CD4-positive, alpha-beta T cell (primary cell): Measurements from ENCODE around the gene RORC. TPM values are rescaled to one million over a fixed set of nuclear protein-coding genes. Genes with fewer than 3 reads are reported as not detected.

Experiments used
- ATAC-seq: fragments of 200-7000 bp; cut with Tn5 transposase; one replicate; pipeline ENCODE4 v1.10.0; 2022; ENCODE audit warnings: mild to moderate bottlenecking; ENCODE audit not compliant: poor library complexity
- CTCF ChIA-PET: fragments of 350-600 bp; sonication (Branson Sonifier 250); formaldehyde crosslinking; loops from one replicate; lab custom pipeline; 2021; ENCODE audit warnings: antibody characterized with exemption, inconsistent platforms; lab: Charles Lee
- POLR2A ChIA-PET: fragments of 350-600 bp; sonication (Branson Sonifier 250); formaldehyde crosslinking; loops from one replicate; lab custom pipeline; 2021; ENCODE audit warnings: antibody characterized with exemption, inconsistent platforms; lab: Charles Lee
- DNase-seq, 14 experiments: peaks; one replicate each; pipeline ENCODE4 v3.0.0-alpha.2; 2013 to 2020; ENCODE audit warnings: mixed read lengths in 2 of 14
- H3K27ac ChIP-seq, 2 donors: one replicate each; pipeline versions ENCODE4 v1.5.1 to v1.7.0; 2013; ENCODE audit warnings: low read length in 2 of 2, low read depth in 1 of 2, mild to moderate bottlenecking in 1 of 2
- H3K27me3 ChIP-seq, 2 experiments: 1 replicate in 1 of 2; 2 replicates in 1 of 2; pipeline versions ENCODE4 v1.6.1 to v1.7.0; 2013; ENCODE audit warnings: low read length in 2 of 2, control low read depth in 1 of 2, mild to moderate bottlenecking in 1 of 2, moderate library complexity in 1 of 2; ENCODE audit not compliant: insufficient read depth in 2 of 2, control insufficient read depth in 1 of 2
- H3K36me3 ChIP-seq: one replicate; pipeline ENCODE4 v1.6.1; 2013; ENCODE audit warnings: low read length, control low read depth; ENCODE audit not compliant: insufficient read depth
- H3K4me1 ChIP-seq: one replicate; pipeline ENCODE4 v1.6.1; 2013; ENCODE audit warnings: low read length, control low read depth; ENCODE audit not compliant: insufficient read depth
- H3K4me3 ChIP-seq: one replicate; pipeline ENCODE4 v1.5.1; 2013; ENCODE audit warnings: mild to moderate bottlenecking, low read length, moderate library complexity
- H3K9me3 ChIP-seq, 2 experiments: 1 replicate in 1 of 2; 2 replicates in 1 of 2; pipeline versions ENCODE4 v1.6.1 to v1.7.0; 2013; ENCODE audit warnings: low read length in 2 of 2, mild to moderate bottlenecking in 2 of 2, control low read depth in 1 of 2, moderate library complexity in 1 of 2; ENCODE audit not compliant: control insufficient read depth in 1 of 2, insufficient read depth in 1 of 2
- H3K27ac Mint-ChIP-seq: one replicate; pipeline ENCODE4 v1.8.0; 2020; ENCODE audit warnings: mixed read lengths
- H3K27me3 Mint-ChIP-seq: one replicate; pipeline ENCODE4 v1.8.0; 2021; ENCODE audit warnings: mixed read lengths
- H3K36me3 Mint-ChIP-seq: one replicate; pipeline ENCODE4 v1.8.0; 2021; ENCODE audit warnings: low read depth, mixed read lengths
- H3K4me1 Mint-ChIP-seq: one replicate; pipeline ENCODE4 v1.8.0; 2021; ENCODE audit warnings: low read depth, mixed read lengths
- H3K4me3 Mint-ChIP-seq: one replicate; pipeline ENCODE4 v1.8.0; 2020; ENCODE audit warnings: mild to moderate bottlenecking, mixed read lengths
- H3K9me3 Mint-ChIP-seq: one replicate; pipeline ENCODE4 v1.8.0; 2020; ENCODE audit warnings: mixed read lengths
- CTCF ChIP-seq: fragments of 200-600 bp; IDR thresholded peaks from one replicate; pipeline ENCODE4 v1.8.0; 2022; ENCODE audit warnings: antibody characterized with exemption, mild to moderate bottlenecking
- intact Hi-C, 2 experiments: fragments of 100-400 bp; cut with DNase I in 1 of 2; cut with micrococcal nuclease in 1 of 2; formaldehyde crosslinking; loops; one replicate each; pipeline versions ENCODE4 v1.15.1 to v1.9.0; 2023 to 2025; cut with DNase I, micrococcal nuclease
- total RNA-seq, 174 experiments: library from RNA in 2 of 174; stranded (reverse) in 2 of 174; gene quantifications; one replicate each; pipeline ENCODE4 v1.2.3 and lab custom pipeline; 2021 to 2026

The RORC gene
- total RNA-seq, 2 experiments from 2014 or later = 3.6 to 3.7 TPM

DNA sequence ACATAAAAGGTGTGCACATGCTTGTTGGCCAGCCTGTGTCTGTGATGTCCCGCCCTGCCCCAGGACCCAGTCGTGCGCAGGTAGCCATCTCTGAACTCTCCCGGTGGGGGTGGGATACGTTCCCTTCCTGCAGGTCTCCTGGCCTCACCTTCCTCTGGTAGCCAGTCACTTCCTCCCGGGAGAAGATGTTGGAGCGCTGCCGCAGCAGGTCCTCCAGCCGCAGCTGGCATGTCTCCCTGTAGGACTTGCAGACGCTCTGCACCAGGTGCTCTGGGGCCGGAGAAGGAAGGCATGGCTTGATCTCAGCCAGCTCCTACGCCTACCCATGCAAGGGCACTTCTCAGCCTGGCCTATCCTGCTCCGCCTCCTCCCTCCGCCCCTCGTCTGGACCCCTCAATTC is 17.2 kb downstream of the RORC start:
- ChIA-PET POLR2A (interaction anchor here (4.0 kb wide), 1 partner anchor 25 kb away, joined by 23 read pairs; the partner anchor contains the start of gene TDRKH), CTCF (no interaction called here)
- intact Hi-C loops = no loop called here
- Histone ChIP-seq H3K27ac (no peak overlapping the region), H3K4me3 (no peak overlapping the region), H3K4me1 (peaks cover 73% of the 10 kb centered on the region), H3K36me3 (peaks cover 14% of the 10 kb centered on the region), H3K27me3 (no peaks in the 10 kb centered on the region), H3K9me3 (no peaks in the 10 kb centered on the region)
- H3K4me1 Mint-ChIP-seq = peaks cover 54% of the 10 kb centered on the region
- ATAC-seq (no peak), DNase-seq (no peak)
- peak overlapping the region; percentile 28 for H3K27ac Mint-ChIP-seq
- H3K4me3 Mint-ChIP-seq = no peak overlapping the region
- TF ChIP-seq CTCF = no peak
- H3K9me3 Mint-ChIP-seq = no peaks in the 10 kb centered on the region
- no peaks in the 10 kb centered on the region for H3K27me3 Mint-ChIP-seq
- H3K36me3 Mint-ChIP-seq = no peaks in the 10 kb centered on the region

DNA sequence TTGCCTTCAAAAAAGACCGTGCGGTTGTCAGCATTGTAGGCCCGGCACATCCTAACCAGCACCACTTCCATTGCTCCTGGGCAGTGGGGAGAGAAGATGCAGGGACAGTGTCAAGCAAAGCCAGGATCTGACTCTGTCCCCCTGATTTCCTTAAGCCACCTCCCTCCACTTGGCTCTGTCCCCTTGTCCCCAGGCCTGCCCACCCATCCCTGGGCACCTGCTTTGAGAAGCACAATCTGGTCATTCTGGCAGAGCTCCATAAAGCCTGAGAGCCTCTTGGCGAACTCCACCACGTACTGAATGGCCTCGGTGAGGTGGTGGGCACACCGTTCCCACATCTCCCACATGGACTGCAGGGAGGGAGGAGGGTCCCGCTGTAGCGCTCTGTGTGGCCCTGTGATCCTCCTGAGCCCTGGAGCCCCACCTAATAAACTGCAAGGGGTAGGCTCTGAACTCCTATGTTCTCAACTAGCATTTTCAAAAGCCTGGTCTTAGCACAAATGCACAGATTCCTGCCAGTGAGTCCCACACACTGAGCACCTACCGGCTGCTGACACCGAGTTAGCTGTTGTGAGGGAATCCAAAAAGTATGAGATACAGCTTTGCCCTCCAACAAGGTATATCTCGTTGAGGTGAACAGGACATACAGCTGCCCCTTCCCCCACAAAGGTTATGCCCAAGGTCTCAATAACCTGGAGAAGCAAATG is 18.2 kb downstream of the RORC start:
- Mint-ChIP-seq H3K9me3 (no peaks in the 10 kb centered on the region), H3K36me3 (no peaks in the 10 kb centered on the region), H3K27me3 (no peaks in the 10 kb centered on the region), H3K4me3 (no peak overlapping the region), H3K27ac (no peak overlapping the region), H3K4me1 (peaks cover 53% of the 10 kb centered on the region)
- H3K36me3 ChIP-seq = peaks cover 14% of the 10 kb centered on the region
- H3K27ac ChIP-seq = peak overlapping the region in 1 of 2 donors; percentile 0
- TF ChIP-seq CTCF = no peak
- DNase-seq = no peak
- H3K4me1 ChIP-seq = peaks cover 63% of the 10 kb centered on the region
- ChIA-PET POLR2A (no interaction called here), CTCF (interaction anchor here (1.5 kb wide), 1 partner anchor 10 kb away, joined by 5 read pairs; no protein-coding TSS in a partner anchor)
- no peaks in the 10 kb centered on the region for H3K9me3 ChIP-seq
- intact Hi-C loops = no loop called here
- no peak for ATAC-seq
- H3K27me3 ChIP-seq = no peaks in the 10 kb centered on the region
- no peak overlapping the region for H3K4me3 ChIP-seq

DNA sequence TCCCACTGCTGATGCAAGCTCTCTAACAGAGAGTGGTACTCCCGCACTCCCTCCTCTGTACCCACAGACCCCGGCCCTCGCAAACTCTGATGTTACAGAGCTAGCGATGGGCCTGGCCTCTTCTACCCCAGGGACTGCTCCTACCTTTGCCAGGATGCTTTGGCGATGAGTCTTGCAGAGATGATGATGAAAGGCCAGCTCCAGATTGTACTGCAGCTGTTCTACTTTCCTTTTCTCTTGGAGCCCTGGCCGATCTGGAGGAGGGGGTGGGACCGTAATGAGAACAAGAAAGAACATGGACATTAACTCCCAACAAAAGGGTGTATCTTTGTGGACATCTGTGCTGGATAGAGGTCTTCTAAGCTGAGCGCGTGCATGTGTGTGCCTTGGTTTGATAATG is 20.4 kb downstream of the RORC start:
- Mint-ChIP-seq H3K4me1 (peaks cover 31% of the 10 kb centered on the region), H3K9me3 (no peaks in the 10 kb centered on the region), H3K27me3 (no peaks in the 10 kb centered on the region), H3K4me3 (no peak overlapping the region), H3K27ac (peak overlapping the region; percentile 14), H3K36me3 (no peaks in the 10 kb centered on the region)
- POLR2A ChIA-PET = interaction anchor here (0.6 kb wide), 1 partner anchor 364 kb away, joined by 3 read pairs; no protein-coding TSS in a partner anchor
- TF ChIP-seq CTCF = no peak
- no peak for DNase-seq
- H3K27me3 ChIP-seq = no peaks in the 10 kb centered on the region
- H3K4me1 ChIP-seq = peaks cover 41% of the 10 kb centered on the region
- intact Hi-C loops = no loop called here
- no peak overlapping the region for H3K4me3 ChIP-seq
- CTCF ChIA-PET = interaction anchor here (1.2 kb wide), 1 partner anchor 217 kb away, joined by 3 read pairs; no protein-coding TSS in a partner anchor
- H3K27ac ChIP-seq = no peak overlapping the region
- H3K9me3 ChIP-seq = no peaks in the 10 kb centered on the region
- peaks cover 18% of the 10 kb centered on the region for H3K36me3 ChIP-seq
- no peak for ATAC-seq
